ENCODE results near the gene SCARF2.
"Not testable (repeated sequence)": the region's sequence is repeated elsewhere in the genome, so short reads cannot be mapped to it uniquely, and the experiment has no call there.

SCARF2 gene

DNA sequence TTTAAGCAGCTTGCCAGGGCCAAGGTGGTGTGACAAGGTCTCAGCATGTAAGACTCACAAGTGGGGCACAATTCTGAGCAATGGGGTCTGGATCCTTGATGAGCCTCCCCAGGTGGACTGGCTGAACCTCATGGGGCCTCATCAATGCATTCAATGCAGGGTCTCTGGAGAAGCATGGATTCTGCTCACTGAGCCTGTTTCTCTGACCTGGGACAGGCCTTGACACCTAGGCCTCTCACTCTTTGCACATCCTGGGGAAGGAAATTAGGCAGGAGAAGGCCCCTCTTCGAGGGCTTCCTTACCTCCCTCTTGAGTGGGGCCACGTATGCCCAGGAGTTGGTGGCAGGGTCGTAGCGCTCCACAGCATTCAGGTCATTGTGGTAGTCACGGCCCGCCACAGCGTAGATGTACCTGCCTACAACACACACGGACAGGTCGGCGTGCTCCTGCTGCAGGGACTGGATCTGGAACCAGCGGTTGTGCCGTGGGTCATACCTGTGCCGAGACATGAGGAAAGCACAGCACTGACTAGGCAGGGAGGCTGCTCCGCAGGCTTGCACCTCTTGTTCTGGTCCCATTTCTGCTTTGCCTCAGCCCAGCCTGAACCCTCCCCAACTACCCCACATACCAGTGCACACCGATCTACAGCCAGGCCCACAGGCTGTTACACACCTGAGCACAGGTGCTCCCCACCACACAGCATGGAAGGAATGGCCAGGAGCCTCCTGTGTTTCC lies 20.0 kb upstream of the SCARF2 start:
- TF ChIP-seq, protein P1, sequence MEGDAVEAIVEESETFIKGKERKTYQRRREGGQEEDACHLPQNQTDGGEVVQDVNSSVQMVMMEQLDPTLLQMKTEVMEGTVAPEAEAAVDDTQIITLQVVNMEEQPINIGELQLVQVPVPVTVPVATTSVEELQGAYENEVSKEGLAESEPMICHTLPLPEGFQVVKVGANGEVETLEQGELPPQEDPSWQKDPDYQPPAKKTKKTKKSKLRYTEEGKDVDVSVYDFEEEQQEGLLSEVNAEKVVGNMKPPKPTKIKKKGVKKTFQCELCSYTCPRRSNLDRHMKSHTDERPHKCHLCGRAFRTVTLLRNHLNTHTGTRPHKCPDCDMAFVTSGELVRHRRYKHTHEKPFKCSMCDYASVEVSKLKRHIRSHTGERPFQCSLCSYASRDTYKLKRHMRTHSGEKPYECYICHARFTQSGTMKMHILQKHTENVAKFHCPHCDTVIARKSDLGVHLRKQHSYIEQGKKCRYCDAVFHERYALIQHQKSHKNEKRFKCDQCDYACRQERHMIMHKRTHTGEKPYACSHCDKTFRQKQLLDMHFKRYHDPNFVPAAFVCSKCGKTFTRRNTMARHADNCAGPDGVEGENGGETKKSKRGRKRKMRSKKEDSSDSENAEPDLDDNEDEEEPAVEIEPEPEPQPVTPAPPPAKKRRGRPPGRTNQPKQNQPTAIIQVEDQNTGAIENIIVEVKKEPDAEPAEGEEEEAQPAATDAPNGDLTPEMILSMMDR (conservative IDR thresholded peaks at IDR 0.05; ENCODE audit: low read depth, low read length) = no peak
- DNase-seq (ENCODE audit: low read depth) = no peak
- no peak overlapping the region for H3K4me3 ChIP-seq (ENCODE audit: low read length)

DNA sequence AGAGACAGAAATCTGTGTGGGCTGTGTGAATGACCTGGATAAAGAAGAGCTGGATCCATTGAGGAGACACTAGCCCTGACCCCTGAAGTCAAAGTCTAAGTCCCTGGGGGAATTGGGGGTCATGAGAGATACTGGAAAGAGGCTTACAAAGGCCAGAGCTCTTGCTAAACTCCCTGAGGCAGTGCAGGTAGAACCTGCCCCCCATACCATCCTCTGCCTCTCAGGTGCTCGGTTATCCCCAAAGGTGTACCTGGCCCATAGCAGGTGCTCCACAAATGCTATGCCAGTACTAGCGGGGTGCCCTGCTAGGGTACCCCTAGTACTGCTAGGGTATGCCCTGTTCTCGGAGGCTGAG lies 19.1 kb upstream of the SCARF2 start:
- TF ChIP-seq, protein P1 (conservative IDR thresholded peaks at IDR 0.05; ENCODE audit: low read depth, low read length) = no peak
- no peak for DNase-seq (ENCODE audit: low read depth)
- no peak overlapping the region for H3K4me3 ChIP-seq (ENCODE audit: low read length)

DNA sequence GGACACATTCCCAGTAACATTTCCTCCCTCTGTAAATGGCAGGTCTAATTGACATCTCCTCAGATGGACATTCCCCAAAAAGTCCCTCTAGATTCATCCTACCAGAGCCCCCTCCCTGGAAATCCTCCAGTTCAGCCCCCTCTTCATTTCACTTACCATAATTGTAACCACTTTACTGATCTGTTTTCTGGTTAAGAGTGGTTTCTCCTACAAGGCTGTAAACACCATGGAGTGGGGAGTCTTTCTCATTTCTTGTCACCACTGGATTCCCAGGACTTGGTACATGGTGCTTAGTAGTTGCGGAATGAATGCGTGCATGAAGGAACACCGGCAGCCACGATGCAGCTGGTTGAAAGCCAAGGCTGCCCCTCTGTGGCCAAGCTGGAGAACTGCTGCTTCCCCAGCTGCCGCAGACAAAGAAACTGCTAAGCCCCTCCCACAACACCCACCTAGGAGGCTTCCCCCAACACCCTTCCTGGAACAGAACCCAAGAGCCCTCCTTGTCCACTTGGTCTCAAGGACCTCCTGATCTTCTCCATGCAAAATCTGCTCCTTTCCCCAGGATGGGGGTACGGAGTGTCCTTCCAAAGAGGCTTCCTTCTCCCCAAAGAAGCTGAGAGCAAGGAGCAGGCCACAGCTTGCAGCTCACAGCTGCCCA lies 18.6 kb upstream of the SCARF2 start:
- peak; percentile 43 for DNase-seq (ENCODE audit: low read depth)
- TF ChIP-seq, protein P1 (conservative IDR thresholded peaks at IDR 0.05; ENCODE audit: low read depth, low read length) = peak; percentile 98
- no peak overlapping the region for H3K4me3 ChIP-seq (ENCODE audit: low read length)

DNA sequence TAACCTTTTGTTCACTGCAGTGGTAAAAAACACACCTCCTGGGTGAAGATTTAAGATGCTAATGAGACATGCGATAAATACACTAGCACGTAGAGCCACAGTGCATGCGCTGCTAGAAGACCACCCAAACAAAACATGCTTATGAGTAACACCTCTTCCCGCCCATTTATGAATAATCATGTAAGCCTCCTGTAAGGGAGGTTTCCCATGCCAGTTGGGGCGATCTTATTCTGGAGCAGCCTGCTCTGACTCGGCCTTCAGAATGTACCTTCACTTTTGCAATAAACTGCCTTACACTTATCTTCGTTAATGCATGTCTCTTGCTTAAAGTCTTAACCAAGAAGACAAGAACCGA lies 18.1 kb upstream of the SCARF2 start:
- DNase-seq (ENCODE audit: low read depth) = no peak
- TF ChIP-seq, protein P1 (conservative IDR thresholded peaks at IDR 0.05; ENCODE audit: low read depth, low read length) = no peak

DNA sequence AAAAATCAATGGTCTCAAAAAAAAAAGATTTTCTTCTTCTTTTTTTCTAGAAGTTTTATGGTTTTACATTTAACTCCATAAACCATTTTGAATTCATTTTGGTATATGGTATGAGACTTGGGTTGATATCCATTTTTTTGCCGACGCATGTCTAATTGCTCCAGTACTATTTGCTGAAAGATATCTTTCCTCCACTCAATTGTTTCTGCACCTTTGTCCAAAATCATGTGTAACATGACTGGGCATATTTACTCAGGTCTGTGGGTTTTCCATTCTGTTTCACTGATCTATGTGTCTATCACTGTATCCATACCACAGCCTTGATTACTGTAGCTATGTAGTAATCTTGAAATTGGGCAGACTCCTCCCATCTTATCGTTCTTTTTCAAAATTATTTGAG lies 15.6 kb upstream of the SCARF2 start:
- TF ChIP-seq, protein P1 (conservative IDR thresholded peaks at IDR 0.05; ENCODE audit: low read depth, low read length) = no peak
- no peak overlapping the region for H3K4me3 ChIP-seq (ENCODE audit: low read length)
- no peak for DNase-seq (ENCODE audit: low read depth)

More for the DNA sequence above, 18.1 kb upstream of the SCARF2 start:
- no peak overlapping the region for H3K4me3 ChIP-seq (ENCODE audit: low read length)

DNA sequence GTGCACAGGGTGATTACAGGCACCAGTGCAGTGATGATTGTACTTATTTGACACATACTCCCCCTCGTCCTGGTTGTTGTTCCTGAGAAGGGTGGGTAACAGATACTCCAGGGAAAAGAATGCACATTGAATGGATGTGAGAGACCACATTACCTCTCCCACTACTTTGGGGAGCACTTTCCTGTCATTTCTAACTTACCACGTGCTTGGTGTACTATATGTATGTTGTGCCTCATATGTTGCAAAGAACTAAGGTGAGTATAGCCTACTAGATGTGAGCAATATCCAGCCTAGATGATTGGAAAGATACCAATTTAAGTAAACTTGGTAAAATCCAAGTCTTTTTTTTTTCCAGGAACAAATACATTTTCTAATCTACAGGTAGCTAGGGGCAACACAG lies 14.3 kb upstream of the SCARF2 start:
- TF ChIP-seq, protein P1 (conservative IDR thresholded peaks at IDR 0.05; ENCODE audit: low read depth, low read length) = no peak

DNA sequence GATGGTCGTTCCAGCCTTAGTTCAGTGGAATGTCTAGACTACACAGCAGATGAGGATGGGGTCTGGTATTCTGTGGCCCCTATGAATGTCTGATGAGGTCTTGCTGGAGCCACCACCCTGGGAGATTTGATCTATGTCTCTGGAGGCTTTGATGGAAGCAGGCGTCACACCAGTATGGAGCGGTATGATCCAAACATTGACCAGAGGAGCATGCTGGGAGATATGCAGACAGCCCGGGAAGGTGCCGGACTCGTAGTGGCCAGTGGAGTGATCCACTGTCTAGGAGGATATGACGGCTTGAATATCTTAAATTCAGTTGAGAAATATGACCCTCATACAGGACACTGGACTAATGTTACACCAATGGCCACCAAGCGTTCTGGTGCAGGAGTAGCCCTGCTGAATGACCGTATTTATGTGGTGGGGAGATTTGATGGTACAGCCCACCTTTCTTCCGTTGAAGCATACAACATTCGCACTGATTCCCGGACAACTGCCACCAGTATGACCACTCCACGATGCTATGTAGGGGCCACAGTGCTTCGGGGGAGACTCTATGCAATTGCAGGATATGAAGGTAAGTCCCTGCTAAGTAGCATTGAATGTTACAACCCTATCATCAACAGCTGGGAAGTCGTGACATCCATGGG lies 13.6 kb upstream of the SCARF2 start:
- not testable (repeated sequence) for DNase-seq (ENCODE audit: low read depth); H3K4me3 ChIP-seq (ENCODE audit: low read length)

More for the DNA sequence above, 14.3 kb upstream of the SCARF2 start:
- DNase-seq (ENCODE audit: low read depth) = no peak
- no peak overlapping the region for H3K4me3 ChIP-seq (ENCODE audit: low read length)

All from retinal pigment epithelial cell (primary cell).